ENCODE data around the gene TRIO.

TRIO gene

DNA sequence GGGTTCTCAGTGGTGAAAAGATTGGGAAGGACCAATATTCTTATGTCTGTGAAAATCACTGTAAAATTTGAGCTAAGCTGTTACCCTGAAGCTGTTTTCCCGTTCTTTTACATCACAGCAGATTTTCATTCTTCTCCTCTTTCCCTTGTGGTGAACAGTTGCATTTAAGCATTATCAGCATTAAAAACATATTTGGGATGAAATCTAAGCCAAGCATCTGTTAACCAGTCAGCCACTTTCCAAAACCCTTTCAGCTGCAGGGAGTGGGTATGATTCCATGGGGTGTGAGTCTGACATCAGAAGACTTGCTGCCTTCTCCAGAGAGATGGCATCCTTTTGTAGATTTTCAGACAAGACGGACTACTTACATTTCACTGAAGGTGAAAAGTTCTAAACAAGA, 97.2 kb downstream of the TRIO start:
- Histone ChIP-seq H3K36me3 (replicated peaks) (peaks cover 10% of the 10 kb centered on the region), H3K4me3 (ENCODE audit: low read depth, low read length) (no peak overlapping the region), H3K27me3 (replicated peaks) (no peaks in the 10 kb centered on the region), H3K27ac (peak overlapping the region; percentile 37)
- no peak for DNase-seq
- in situ Hi-C loops (cut with HindIII; ENCODE audit: low pct_ligation_motif_present, low sequenced_read_pairs) = no loop called here
- TF ChIP-seq, protein P1, sequence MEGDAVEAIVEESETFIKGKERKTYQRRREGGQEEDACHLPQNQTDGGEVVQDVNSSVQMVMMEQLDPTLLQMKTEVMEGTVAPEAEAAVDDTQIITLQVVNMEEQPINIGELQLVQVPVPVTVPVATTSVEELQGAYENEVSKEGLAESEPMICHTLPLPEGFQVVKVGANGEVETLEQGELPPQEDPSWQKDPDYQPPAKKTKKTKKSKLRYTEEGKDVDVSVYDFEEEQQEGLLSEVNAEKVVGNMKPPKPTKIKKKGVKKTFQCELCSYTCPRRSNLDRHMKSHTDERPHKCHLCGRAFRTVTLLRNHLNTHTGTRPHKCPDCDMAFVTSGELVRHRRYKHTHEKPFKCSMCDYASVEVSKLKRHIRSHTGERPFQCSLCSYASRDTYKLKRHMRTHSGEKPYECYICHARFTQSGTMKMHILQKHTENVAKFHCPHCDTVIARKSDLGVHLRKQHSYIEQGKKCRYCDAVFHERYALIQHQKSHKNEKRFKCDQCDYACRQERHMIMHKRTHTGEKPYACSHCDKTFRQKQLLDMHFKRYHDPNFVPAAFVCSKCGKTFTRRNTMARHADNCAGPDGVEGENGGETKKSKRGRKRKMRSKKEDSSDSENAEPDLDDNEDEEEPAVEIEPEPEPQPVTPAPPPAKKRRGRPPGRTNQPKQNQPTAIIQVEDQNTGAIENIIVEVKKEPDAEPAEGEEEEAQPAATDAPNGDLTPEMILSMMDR (IDR thresholded peaks at IDR 0.05; ENCODE audit: low read depth, low read length, missing control alignments) = no peak

DNA sequence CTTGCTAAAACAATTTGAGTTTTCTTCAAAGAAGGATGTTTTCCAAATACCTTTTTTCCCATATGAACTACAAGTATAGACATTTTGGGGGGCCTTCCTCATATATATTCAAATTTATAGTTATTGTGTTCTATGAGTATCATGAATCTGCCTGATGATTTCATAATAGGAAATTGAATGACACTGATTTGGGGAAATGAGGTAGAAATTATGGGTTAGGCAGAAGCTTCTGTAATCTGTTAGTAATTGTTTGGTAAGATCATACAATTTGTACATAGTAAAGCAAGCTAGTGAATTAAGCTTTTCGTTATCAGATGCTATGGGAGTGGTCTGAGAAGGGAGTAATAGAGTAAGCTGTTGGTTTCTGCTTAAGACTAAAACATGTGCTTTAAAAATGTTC, 98.0 kb downstream of the TRIO start:
- no peak overlapping the region for H3K27ac ChIP-seq
- peaks cover 10% of the 10 kb centered on the region for H3K36me3 ChIP-seq (replicated peaks)
- in situ Hi-C loops (cut with HindIII; ENCODE audit: low pct_ligation_motif_present, low sequenced_read_pairs) = no loop called here
- no peaks in the 10 kb centered on the region for H3K27me3 ChIP-seq (replicated peaks)
- H3K4me3 ChIP-seq (ENCODE audit: low read depth, low read length) = no peak overlapping the region
- TF ChIP-seq, protein P1 (IDR thresholded peaks at IDR 0.05; ENCODE audit: low read depth, low read length, missing control alignments) = no peak
- DNase-seq = no peak

DNA sequence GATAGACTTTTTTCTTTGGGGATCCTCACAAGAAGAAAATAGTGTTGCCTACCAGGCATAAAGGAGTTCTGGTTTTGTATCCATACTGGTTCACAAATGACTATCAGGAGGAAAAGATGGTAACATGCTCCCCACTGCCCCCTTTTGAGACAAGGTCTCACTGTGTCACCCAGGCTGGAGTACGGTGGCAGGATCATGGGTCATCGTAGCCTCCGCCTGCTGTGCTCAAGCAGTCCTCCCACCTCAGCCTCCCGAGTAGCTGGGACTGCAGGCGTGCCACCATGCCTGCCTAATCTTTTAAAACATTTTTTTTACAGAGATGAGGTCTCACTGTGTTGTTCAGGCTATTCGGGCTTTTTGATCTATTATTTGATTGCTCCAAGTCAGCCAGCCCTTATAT, 99.3 kb downstream of the TRIO start:
- Histone ChIP-seq H3K27ac (no peak overlapping the region), H3K36me3 (replicated peaks) (peaks cover 10% of the 10 kb centered on the region), H3K4me3 (ENCODE audit: low read depth, low read length) (no peak overlapping the region), H3K27me3 (replicated peaks) (no peaks in the 10 kb centered on the region)
- no peak for DNase-seq
- TF ChIP-seq, protein P1 (IDR thresholded peaks at IDR 0.05; ENCODE audit: low read depth, low read length, missing control alignments) = peak; percentile 2
- in situ Hi-C loops (cut with HindIII; ENCODE audit: low pct_ligation_motif_present, low sequenced_read_pairs) = no loop called here

DNA sequence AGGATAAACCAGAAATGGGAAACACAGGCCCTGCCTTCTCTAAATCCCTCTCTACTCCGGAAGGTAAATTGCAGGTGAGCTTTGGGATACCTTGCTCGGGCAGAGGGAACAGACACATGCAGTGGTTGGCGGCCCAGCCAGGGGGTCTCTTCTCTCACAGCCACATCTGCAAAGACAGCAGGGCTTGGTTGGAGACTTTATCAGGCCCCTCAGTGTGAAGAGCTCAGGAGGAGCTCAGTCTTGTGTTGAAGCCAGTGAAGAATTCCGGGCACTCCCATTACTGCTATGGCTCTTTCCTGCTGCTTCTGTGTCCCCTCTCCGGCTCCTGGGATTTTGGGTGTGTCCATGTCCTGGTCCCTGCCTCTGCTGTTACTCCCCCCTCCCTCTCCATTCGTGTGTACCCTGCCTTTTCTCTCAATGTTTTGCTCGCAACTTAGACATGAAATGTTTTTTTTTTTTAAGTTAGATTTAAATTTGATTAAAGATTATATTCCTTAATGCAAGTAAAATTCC, 99.8 kb downstream of the TRIO start:
- in situ Hi-C loops (cut with HindIII; ENCODE audit: low pct_ligation_motif_present, low sequenced_read_pairs) = no loop called here
- H3K36me3 ChIP-seq (replicated peaks) = peaks cover 10% of the 10 kb centered on the region
- TF ChIP-seq, protein P1 (IDR thresholded peaks at IDR 0.05; ENCODE audit: low read depth, low read length, missing control alignments) = no peak
- H3K27me3 ChIP-seq (replicated peaks) = no peaks in the 10 kb centered on the region
- DNase-seq = no peak
- no peak overlapping the region for H3K27ac ChIP-seq
- H3K4me3 ChIP-seq (ENCODE audit: low read depth, low read length) = no peak overlapping the region

DNA sequence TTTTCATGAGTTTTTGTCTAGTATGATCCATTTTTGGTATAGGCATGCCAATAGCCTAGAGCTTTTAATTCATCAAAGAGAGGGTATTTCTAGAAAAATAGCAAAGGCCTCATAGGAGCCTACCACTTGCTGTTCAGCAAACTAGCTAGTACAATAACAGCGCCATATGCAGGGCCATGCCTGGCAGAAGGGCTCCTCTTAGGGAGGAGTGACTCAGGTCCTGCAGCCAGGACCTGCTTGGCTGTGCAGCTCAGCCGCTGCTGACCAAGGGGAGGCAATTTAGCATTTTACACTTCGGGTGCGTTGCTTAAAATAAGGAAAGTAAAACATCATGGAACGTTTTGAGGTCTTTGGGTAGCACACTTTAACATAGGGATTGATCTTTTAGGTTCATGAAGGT, 100.6 kb downstream of the TRIO start:
- DNase-seq = no peak
- H3K4me3 ChIP-seq (ENCODE audit: low read depth, low read length) = no peak overlapping the region
- in situ Hi-C loops (cut with HindIII; ENCODE audit: low pct_ligation_motif_present, low sequenced_read_pairs) = no loop called here
- peaks cover 13% of the 10 kb centered on the region for H3K36me3 ChIP-seq (replicated peaks)
- no peaks in the 10 kb centered on the region for H3K27me3 ChIP-seq (replicated peaks)
- TF ChIP-seq, protein P1 (IDR thresholded peaks at IDR 0.05; ENCODE audit: low read depth, low read length, missing control alignments) = no peak
- H3K27ac ChIP-seq = no peak overlapping the region

GRCh38 chr5:14244721-14245120, 101.6 kb downstream of the TRIO start:
- in situ Hi-C loops (cut with HindIII; ENCODE audit: low pct_ligation_motif_present, low sequenced_read_pairs) = no loop called here

More at GRCh38 chr5:14244721-14245120, 101.6 kb downstream of the TRIO start:
- Histone ChIP-seq H3K27ac (no peak overlapping the region), H3K27me3 (replicated peaks) (no peaks in the 10 kb centered on the region), H3K36me3 (replicated peaks) (peaks cover 17% of the 10 kb centered on the region), H3K4me3 (ENCODE audit: low read depth, low read length) (no peak overlapping the region)
- TF ChIP-seq, protein P1 (IDR thresholded peaks at IDR 0.05; ENCODE audit: low read depth, low read length, missing control alignments) = no peak
- DNase-seq = no peak
